T-helper 17 cell (primary cell): Measurements from ENCODE around the gene KLK5. TPM values are rescaled to one million over a fixed set of nuclear protein-coding genes. Genes with fewer than 3 reads are reported as not detected.
"Not testable (repeated sequence)": the region's sequence is repeated elsewhere in the genome, so short reads cannot be mapped to it uniquely, and the experiment has no call there.

Experiments
- ATAC-seq: fragments of 150-1000 bp; cut with Tn5 transposase; 2 replicates; pipeline ENCODE4 v1.10.0; 2021; ENCODE audit warnings: mild to moderate bottlenecking, moderate library complexity
- DNase-seq, 3 donors: peaks; one replicate each; pipeline versions ENCODE4 v3.0.0 to v3.0.0-alpha.2; 2020 to 2021
- H3K9me3 ChIP-seq: one replicate; pipeline ENCODE4 v1.7.0; 2013; ENCODE audit warnings: low read length, mild to moderate bottlenecking; ENCODE audit not compliant: control insufficient read depth, poor library complexity, severe bottlenecking
- H3K27ac Mint-ChIP-seq: one replicate; pipeline ENCODE4 v1.8.0; 2022; ENCODE audit warnings: mild to moderate bottlenecking, moderate library complexity, mixed read lengths
- H3K27me3 Mint-ChIP-seq: one replicate; pipeline ENCODE4 v1.8.0; 2022; ENCODE audit warnings: mixed read lengths
- H3K36me3 Mint-ChIP-seq: one replicate; pipeline ENCODE4 v1.8.0; 2022; ENCODE audit warnings: low read depth, mixed read lengths
- H3K4me1 Mint-ChIP-seq: one replicate; pipeline ENCODE4 v1.8.0; 2022; ENCODE audit warnings: mild to moderate bottlenecking, mixed read lengths
- H3K4me3 Mint-ChIP-seq: one replicate; pipeline ENCODE4 v1.8.0; 2022; ENCODE audit warnings: mild to moderate bottlenecking, moderate library complexity, mixed read lengths
- total RNA-seq, 4 donors: library from RNA in 2 of 4; stranded (reverse) in 2 of 4; gene quantifications; one replicate each; pipeline ENCODE4 v1.2.3 and lab custom pipeline; 2022 to 2026

The KLK5 gene
- total RNA-seq = not detected
- total RNA-seq (lab: John Stamatoyannopoulos, UW) = 0 reads per million in 2 donors

GRCh38 chr19:50952910-50953309 lies at the start of gene KLK5:
KLK5 (minus strand) TSS chr19:50953038; CDS start chr19:50952657, 381 bp downstream.
- peaks cover 43% of the 10 kb centered on the region for H3K27me3 Mint-ChIP-seq
- no peak within 1 kb of the TSS for H3K27ac Mint-ChIP-seq
- H3K4me1 Mint-ChIP-seq = peaks cover 7% of the 10 kb centered on the region
- ATAC-seq (no peak), DNase-seq (no peak)
- H3K4me3 Mint-ChIP-seq = no peak within 1 kb of the TSS
- no peaks in the 10 kb centered on the region for H3K9me3 ChIP-seq
- H3K36me3 Mint-ChIP-seq = peaks cover 2% of the 10 kb centered on the region

DNA sequence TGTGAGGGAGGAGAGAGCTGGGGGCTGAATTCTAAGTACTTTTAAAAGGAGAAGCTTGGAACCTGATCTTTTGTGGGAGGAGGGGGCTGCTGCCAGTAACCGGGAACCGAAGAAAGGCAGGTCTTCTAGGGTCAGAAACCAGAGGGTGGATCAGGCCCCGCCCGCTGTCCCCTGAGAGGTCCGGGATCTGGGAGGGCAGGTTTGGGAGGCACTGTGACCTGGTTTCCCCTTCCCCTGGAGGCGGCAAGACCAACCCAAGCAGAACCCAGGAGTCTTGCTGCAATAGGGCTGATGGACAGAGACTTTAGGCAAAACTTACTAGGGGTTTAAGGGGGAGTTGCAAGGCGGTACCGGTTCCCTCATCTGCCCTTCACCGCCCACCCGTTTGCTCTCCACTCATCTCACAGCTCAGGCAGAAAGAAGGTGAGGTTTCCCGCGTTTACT lies 49.3 kb upstream of the KLK5 start:
- ATAC-seq = no peak
- H3K27ac Mint-ChIP-seq = no peak overlapping the region
- DNase-seq = no peak
- H3K9me3 ChIP-seq = no peaks in the 10 kb centered on the region
- no peak overlapping the region for H3K4me3 Mint-ChIP-seq
- H3K36me3 Mint-ChIP-seq = peaks cover 5% of the 10 kb centered on the region
- H3K4me1 Mint-ChIP-seq = peaks cover 2% of the 10 kb centered on the region
- H3K27me3 Mint-ChIP-seq = peaks cover 53% of the 10 kb centered on the region

GRCh38 chr19:51001515-51001914 lies 48.7 kb upstream of the KLK5 start, which contains the start of gene KLK8:
KLK8 (minus strand) TSS chr19:51001604; CDS start chr19:51001167, 437 bp downstream.
- Mint-ChIP-seq H3K36me3 (peaks cover 5% of the 10 kb centered on the region), H3K27me3 (peaks cover 51% of the 10 kb centered on the region), H3K4me1 (peaks cover 2% of the 10 kb centered on the region), H3K4me3 (no peak within 1 kb of the TSS), H3K27ac (no peak within 1 kb of the TSS)
- ATAC-seq = no peak
- H3K9me3 ChIP-seq = no peaks in the 10 kb centered on the region
- DNase-seq = no peak

DNA sequence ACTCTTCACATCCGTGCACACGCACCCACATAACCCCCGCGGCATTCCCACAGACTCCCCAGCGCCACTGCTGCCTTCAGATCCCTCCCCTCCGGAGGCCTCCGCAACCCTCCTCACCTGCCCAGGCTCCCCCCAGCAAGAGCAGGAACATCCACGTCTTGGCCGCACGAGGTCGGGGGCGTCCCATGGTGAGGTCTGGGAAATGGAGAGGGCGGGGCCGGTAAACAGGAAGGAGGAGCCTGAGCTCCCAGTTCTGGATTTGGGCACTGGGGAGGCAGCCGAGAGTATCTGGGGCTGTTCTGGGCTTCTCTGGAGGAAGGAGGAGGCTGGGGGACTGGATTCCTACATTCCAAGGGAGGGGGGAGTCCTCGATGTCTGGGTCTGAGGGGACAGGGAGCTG lies 48.1 kb upstream of the KLK5 start:
- H3K9me3 ChIP-seq = no peaks in the 10 kb centered on the region
- Mint-ChIP-seq H3K27me3 (peaks cover 46% of the 10 kb centered on the region), H3K4me3 (no peak overlapping the region), H3K4me1 (no peaks in the 10 kb centered on the region), H3K27ac (no peak overlapping the region), H3K36me3 (peaks cover 5% of the 10 kb centered on the region)
- no peak for ATAC-seq
- no peak for DNase-seq

GRCh38 chr19:51000426-51000825 lies 47.6 kb upstream of the KLK5 start:
- ATAC-seq = no peak
- Mint-ChIP-seq H3K4me1 (no peaks in the 10 kb centered on the region), H3K27me3 (peaks cover 44% of the 10 kb centered on the region), H3K4me3 (no peak overlapping the region), H3K36me3 (peaks cover 5% of the 10 kb centered on the region), H3K27ac (no peak overlapping the region)
- no peak for DNase-seq
- H3K9me3 ChIP-seq = no peaks in the 10 kb centered on the region

DNA sequence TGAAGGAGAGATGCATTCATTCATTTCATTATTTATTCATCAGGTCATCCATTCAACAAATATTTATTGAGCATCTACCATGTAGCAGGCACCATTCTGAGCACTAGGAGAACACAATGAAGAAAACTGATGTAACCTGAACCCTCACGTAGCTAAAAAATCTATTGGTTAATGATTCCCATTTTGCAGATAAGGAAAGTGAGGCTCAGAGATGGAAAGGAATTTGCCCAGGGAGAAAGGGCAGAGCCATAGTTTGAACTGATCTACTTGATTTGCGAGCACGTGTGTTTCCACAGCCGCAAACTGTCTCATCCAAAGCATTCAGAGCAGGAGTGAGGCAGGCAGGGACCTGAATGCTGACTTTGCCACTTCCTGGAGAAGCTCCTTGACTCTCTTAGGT lies 45.8 kb upstream of the KLK5 start:
- no peak for DNase-seq
- H3K9me3 ChIP-seq = no peaks in the 10 kb centered on the region
- Mint-ChIP-seq H3K27me3 (peaks cover 44% of the 10 kb centered on the region), H3K27ac (no peak overlapping the region), H3K4me1 (no peaks in the 10 kb centered on the region), H3K36me3 (peaks cover 5% of the 10 kb centered on the region), H3K4me3 (no peak overlapping the region)
- ATAC-seq = no peak

GRCh38 chr19:50998061-50998460 lies 45.2 kb upstream of the KLK5 start:
- Mint-ChIP-seq H3K27ac (no peak overlapping the region), H3K4me1 (no peaks in the 10 kb centered on the region), H3K36me3 (peaks cover 5% of the 10 kb centered on the region), H3K4me3 (no peak overlapping the region), H3K27me3 (peaks cover 44% of the 10 kb centered on the region)
- DNase-seq = no peak
- ATAC-seq = no peak
- H3K9me3 ChIP-seq = no peaks in the 10 kb centered on the region

GRCh38 chr19:50994129-50994528 lies 41.3 kb upstream of the KLK5 start:
- DNase-seq (no peak), ATAC-seq (no peak)
- H3K27ac Mint-ChIP-seq = no peak overlapping the region
- H3K4me1 Mint-ChIP-seq = no peaks in the 10 kb centered on the region
- peaks cover 3% of the 10 kb centered on the region for H3K36me3 Mint-ChIP-seq
- H3K9me3 ChIP-seq = no peaks in the 10 kb centered on the region
- H3K4me3 Mint-ChIP-seq = no peak overlapping the region
- peaks cover 34% of the 10 kb centered on the region for H3K27me3 Mint-ChIP-seq

- Mint-ChIP-seq H3K4me1 (no peaks in the 10 kb centered on the region), H3K4me3 (no peak overlapping the region), H3K27ac (no peak overlapping the region), H3K27me3 (peaks cover 28% of the 10 kb centered on the region), H3K36me3 (no peaks in the 10 kb centered on the region)
- ATAC-seq = no peak
- H3K9me3 ChIP-seq = no peaks in the 10 kb centered on the region
- no peak for DNase-seq
Measured at GRCh38 chr19:50992666-50993035, 39.8 kb upstream of the KLK5 start.

DNA sequence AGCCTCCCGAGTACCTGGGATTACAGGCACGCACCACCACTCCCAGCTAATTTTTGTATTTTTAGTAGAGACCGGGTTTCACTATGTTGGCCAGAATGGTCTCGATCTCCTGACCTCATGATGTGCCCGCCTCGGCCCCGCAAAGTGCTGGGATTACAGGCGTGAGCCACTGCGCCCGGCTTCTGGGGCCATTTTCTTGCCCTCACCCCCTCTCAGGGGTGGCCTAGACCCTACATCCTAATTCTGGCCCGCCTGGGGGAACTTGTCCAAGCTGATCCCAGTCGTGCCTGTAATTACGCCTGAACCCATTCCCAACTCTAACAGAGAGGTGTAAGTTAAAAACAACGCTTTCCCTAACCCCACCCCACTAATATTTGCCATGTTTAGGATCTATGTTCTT lies 31.6 kb upstream of the KLK5 start:
- H3K27me3 Mint-ChIP-seq = peaks cover 44% of the 10 kb centered on the region
- not testable (repeated sequence) for H3K27ac Mint-ChIP-seq, H3K4me3 Mint-ChIP-seq, H3K9me3 ChIP-seq, H3K36me3 Mint-ChIP-seq, DNase-seq, ATAC-seq, H3K4me1 Mint-ChIP-seq

DNA sequence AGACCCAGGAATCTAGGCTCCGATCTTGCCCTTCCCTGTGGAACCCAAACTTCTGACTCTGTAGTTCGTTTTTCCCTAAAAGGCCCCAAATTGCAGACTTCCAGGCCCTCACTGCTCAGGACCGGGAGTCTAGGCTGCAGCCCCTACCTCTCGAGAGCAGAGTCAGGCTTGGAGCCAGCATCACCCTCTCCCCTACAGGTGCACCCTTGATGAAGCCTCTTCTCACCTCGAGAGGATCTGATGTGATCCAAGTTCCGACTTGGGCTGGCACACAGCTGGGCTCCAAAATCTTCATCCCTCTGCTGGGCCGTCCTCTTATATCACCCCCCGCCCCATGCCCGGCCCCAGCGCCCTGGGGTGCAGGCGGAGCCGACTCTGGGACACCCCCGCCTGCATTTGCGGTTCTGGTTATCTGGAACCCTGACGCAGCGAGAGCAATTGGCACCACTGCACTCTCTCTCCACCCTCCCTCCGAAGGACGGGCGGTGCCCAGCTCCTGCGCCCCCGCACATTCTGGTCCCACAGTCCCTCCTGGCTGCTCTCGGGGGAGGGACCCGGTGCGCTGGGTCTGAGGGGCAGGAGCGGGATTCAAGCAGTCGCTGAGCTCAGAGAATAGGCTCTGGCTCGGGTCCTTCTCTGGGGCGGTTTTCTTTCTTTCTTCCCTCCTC lies 30.9 kb upstream of the KLK5 start, which contains the start of gene KLK7:
Gene KLK7, minus strand, starts transcription at position 293 of the 668 bp plus-strand sequence. CDS start 1,518 bp downstream, outside the sequence.
- H3K27ac Mint-ChIP-seq = no peak within 1 kb of the TSS
- ATAC-seq = no peak
- H3K4me1 Mint-ChIP-seq = peaks cover 2% of the 10 kb centered on the region
- no peak for DNase-seq
- H3K27me3 Mint-ChIP-seq = peaks cover 47% of the 10 kb centered on the region
- H3K9me3 ChIP-seq = no peaks in the 10 kb centered on the region
- peaks cover 7% of the 10 kb centered on the region for H3K36me3 Mint-ChIP-seq
- no peak within 1 kb of the TSS for H3K4me3 Mint-ChIP-seq

DNA sequence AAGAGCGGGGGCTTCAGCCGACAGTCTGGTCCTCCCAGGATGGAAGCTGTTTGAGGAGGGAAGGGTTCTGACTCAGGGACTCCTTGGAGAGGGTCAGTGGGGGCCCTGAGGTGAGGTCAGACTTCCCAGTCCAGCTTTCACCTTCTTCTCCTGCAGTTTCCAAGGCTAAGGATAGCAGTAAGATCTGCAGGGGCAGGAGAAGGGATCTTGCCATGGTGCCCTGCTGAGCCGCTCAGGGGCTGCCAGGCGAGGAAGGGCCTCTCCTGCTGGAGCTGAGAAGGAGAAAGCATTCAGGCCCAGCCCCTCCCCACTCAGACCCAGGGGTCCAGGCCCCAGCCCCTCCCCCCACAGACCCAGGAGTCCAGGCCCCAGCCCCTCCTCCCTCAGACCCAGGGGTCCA lies 29.3 kb upstream of the KLK5 start:
- no peak overlapping the region for H3K4me3 Mint-ChIP-seq
- H3K27me3 Mint-ChIP-seq = peaks cover 57% of the 10 kb centered on the region
- ATAC-seq (no peak), DNase-seq (no peak)
- no peaks in the 10 kb centered on the region for H3K9me3 ChIP-seq
- no peak overlapping the region for H3K27ac Mint-ChIP-seq
- H3K36me3 Mint-ChIP-seq = peaks cover 10% of the 10 kb centered on the region
- peaks cover 7% of the 10 kb centered on the region for H3K4me1 Mint-ChIP-seq

GRCh38 chr19:50981587-50982146 lies 28.8 kb upstream of the KLK5 start:
- H3K36me3 Mint-ChIP-seq = peaks cover 10% of the 10 kb centered on the region
- ATAC-seq (no peak), DNase-seq (no peak)
- peaks cover 62% of the 10 kb centered on the region for H3K27me3 Mint-ChIP-seq
- no peak overlapping the region for H3K27ac Mint-ChIP-seq
- no peak overlapping the region for H3K4me3 Mint-ChIP-seq
- peaks cover 7% of the 10 kb centered on the region for H3K4me1 Mint-ChIP-seq
- H3K9me3 ChIP-seq = no peaks in the 10 kb centered on the region

DNA sequence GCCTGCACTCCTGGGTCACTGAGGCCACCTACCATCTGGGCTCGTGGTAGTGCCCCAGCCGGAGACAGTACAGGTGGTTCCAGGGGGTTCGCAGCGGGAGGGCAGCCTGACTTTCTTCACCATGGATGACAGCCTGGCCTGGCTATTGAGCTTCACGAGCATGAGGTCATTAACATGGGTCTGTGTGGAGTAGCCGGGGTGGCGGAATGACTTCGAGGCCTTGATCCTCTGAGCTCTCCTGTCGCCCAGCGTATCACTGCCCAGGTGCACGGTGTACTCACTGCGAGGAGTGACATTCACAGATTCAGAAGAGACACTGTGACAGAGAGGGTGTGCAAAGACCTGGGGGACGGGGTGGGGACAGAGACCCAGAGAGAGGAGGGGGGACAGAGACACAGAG lies 27.4 kb upstream of the KLK5 start:
- Mint-ChIP-seq H3K36me3 (peaks cover 10% of the 10 kb centered on the region), H3K27ac (no peak overlapping the region), H3K4me1 (peaks cover 7% of the 10 kb centered on the region), H3K27me3 (peaks cover 66% of the 10 kb centered on the region), H3K4me3 (no peak overlapping the region)
- no peaks in the 10 kb centered on the region for H3K9me3 ChIP-seq
- ATAC-seq = no peak
- DNase-seq = no peak
